Brain microvascular endothelial cell (primary cell): ENCODE measurements around the gene SLIT2.
A peak's percentile ranks its signal among the peaks of the same experiment; 100 is the strongest.

Experiments
- DNase-seq: peaks from one replicate; pipeline ENCODE4 v3.0.0-alpha.2; 2020
- H3K27ac ChIP-seq: fragments of 250-450 bp; sonication (Bioruptor Pico); 2 replicates; pipeline ENCODE4 v1.5.1; 2020; ENCODE audit warnings: mild to moderate bottlenecking, moderate library complexity
- H3K27me3 ChIP-seq: fragments of 250-450 bp; sonication (Bioruptor Pico); replicated peaks from 2 replicates; pipeline ENCODE4 v1.5.1; 2020; ENCODE audit warnings: mild to moderate bottlenecking
- H3K36me3 ChIP-seq: fragments of 250-450 bp; sonication (Bioruptor Pico); replicated peaks from 2 replicates; pipeline ENCODE4 v1.5.1; 2020; ENCODE audit warnings: mild to moderate bottlenecking
- H3K4me3 ChIP-seq: 2 replicates; pipeline ENCODE4 v1.5.1; 2011; ENCODE audit warnings: low read depth, mild to moderate bottlenecking, control low read depth, low read length, moderate library complexity
- in situ Hi-C: cut with HindIII; loops from 2 replicates; pipeline ENCODE4 v1.10.0; 2017; ENCODE audit warnings: low sequenced_read_pairs, low pct_ligation_motif_present
- TF ChIP-seq, protein P1 (sequence below): IDR thresholded peaks from 2 replicates; pipeline ENCODE4 v1.5.1; 2011; ENCODE audit warnings: low read depth, mild to moderate bottlenecking, moderate library complexity, low read length, control low read depth, inconsistent platforms; ENCODE audit errors: missing control alignments

SLIT2 gene

DNA sequence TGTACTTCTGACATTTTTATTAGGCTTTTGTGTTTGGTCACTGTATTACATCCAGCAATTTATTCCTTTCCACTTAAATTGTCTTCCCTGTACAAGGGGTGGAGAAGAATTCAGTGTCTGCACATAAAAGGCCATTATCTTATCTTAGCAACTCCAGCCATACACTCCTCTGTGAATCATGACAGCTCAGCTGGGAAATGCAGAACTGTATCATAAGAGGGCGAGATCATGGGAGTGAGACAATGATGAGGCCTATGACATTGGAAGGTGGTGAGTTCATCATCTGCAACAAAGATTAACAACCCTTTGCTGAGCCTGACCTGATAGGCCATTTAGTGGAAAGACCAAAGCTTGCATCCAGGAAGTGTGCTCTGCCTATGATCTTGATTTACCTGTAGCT is 33.3 kb downstream of the SLIT2 start:
- Histone ChIP-seq H3K27ac (no peak overlapping the region), H3K4me3 (no peak overlapping the region), H3K36me3 (no peaks in the 10 kb centered on the region), H3K27me3 (no peaks in the 10 kb centered on the region)
- DNase-seq = peak; percentile 85
- in situ Hi-C loops = no loop called here
- TF ChIP-seq, protein P1, sequence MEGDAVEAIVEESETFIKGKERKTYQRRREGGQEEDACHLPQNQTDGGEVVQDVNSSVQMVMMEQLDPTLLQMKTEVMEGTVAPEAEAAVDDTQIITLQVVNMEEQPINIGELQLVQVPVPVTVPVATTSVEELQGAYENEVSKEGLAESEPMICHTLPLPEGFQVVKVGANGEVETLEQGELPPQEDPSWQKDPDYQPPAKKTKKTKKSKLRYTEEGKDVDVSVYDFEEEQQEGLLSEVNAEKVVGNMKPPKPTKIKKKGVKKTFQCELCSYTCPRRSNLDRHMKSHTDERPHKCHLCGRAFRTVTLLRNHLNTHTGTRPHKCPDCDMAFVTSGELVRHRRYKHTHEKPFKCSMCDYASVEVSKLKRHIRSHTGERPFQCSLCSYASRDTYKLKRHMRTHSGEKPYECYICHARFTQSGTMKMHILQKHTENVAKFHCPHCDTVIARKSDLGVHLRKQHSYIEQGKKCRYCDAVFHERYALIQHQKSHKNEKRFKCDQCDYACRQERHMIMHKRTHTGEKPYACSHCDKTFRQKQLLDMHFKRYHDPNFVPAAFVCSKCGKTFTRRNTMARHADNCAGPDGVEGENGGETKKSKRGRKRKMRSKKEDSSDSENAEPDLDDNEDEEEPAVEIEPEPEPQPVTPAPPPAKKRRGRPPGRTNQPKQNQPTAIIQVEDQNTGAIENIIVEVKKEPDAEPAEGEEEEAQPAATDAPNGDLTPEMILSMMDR = no peak

DNA sequence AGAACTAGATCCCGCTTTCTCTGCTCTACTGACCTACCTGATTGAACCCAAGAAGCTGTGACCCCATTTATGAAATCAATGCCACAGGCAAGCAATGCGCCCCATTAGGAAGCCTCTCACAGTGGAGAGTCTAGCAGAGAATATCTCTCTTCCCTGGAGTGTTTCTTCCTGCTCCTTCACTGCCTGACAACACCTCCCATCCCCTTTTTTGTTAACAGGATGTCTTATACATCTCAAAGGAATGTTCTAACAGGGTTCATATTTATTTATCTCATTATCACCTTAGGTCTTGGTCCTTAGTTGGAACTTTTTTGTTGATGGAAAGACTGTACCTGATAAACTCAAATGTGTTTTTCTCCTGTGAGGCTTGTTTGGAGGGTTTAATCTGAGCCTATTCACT is 35.5 kb downstream of the SLIT2 start:
- TF ChIP-seq, protein P1 = no peak
- H3K36me3 ChIP-seq = no peaks in the 10 kb centered on the region
- in situ Hi-C loops = no loop called here
- no peak overlapping the region for H3K4me3 ChIP-seq
- no peaks in the 10 kb centered on the region for H3K27me3 ChIP-seq
- H3K27ac ChIP-seq = peak overlapping the region; percentile 31
- DNase-seq = no peak

DNA sequence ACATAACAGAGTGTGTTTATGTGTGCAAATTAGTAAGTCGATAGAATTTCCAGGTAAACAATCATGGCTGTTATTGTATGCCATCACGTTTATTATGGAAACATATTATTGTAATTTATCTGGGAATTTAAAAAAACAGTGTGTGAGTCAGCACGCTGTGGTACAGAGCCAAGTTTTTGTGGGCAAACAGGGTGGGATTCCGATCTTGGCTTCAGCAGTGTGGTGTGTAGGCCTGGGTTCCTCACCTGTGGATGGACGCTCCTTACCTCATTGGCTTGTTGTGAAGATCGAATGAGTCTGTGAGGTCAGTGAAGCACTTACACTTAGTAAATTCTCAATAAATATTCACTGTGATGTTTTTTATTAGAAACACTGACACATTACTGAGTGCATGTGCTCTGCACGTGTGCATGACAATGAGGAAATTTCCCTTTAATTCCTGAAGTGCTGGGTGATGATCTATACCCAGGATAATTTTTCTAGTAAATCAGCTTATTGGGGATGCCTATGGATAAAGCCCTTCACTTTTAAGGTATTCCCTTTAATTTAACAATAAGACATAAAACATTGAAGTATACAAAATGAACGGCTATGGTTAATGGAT is 36.4 kb downstream of the SLIT2 start:
- no peaks in the 10 kb centered on the region for H3K36me3 ChIP-seq
- no peak overlapping the region for H3K27ac ChIP-seq
- H3K27me3 ChIP-seq = no peaks in the 10 kb centered on the region
- peak; percentile 43 for DNase-seq
- TF ChIP-seq, protein P1 = no peak
- H3K4me3 ChIP-seq = no peak overlapping the region
- in situ Hi-C loops = no loop called here

DNA sequence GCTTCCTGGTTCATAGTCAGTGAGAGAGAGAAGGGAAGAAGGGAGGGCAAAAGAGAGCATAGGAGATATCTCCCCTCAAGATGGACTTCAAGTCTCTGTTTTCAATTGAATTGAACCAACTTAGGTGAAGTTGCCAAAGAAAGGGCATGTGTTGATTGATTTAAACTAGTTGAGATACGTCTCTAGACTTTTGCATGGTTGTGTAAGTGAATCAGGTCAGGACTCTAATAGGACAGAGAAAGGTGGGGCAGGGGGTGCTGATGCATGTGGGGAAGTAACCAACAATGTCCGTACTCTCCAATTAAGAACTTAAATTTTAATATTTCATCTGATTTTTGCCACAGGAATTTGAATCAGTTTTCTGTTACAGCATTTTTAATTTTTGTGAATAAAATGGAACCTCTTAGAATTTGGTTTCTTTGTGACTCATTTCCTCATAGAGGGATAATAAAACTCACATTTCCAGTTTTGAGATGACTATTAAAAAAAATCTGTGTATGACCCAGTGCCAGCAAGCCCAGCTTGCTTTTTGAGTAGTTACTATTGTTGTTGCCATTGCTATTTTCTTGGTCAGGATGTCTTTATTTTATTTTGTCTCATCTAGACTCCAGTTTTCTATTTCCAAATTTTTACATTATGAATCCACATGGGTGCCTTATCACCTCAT is 37.3 kb downstream of the SLIT2 start:
- in situ Hi-C loops = no loop called here
- Histone ChIP-seq H3K27me3 (no peaks in the 10 kb centered on the region), H3K27ac (no peak overlapping the region), H3K4me3 (no peak overlapping the region), H3K36me3 (no peaks in the 10 kb centered on the region)
- TF ChIP-seq, protein P1 = no peak
- DNase-seq = no peak

DNA sequence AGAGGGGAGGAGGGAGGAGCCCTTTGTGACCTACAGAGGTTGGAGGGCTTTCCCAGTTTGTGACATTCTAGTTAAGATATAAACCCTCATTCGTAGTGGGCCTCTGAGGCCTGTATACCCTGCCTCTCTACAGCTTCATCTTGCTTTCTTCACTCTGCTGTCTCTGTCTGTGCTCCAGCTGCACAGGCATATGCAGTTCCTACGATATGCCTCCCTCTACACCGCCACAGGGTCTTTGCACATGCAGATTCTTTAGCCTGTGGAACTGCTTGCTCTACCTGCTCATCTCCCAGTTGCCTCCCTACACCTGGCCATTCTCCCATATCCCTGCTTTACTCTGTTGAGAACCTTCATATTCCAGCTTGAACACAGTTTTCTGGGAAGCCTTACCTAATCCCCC is 38.1 kb downstream of the SLIT2 start:
- in situ Hi-C loops = no loop called here
- no peak for DNase-seq
- no peak overlapping the region for H3K27ac ChIP-seq
- no peaks in the 10 kb centered on the region for H3K27me3 ChIP-seq
- TF ChIP-seq, protein P1 = no peak
- no peaks in the 10 kb centered on the region for H3K36me3 ChIP-seq
- no peak overlapping the region for H3K4me3 ChIP-seq

DNA sequence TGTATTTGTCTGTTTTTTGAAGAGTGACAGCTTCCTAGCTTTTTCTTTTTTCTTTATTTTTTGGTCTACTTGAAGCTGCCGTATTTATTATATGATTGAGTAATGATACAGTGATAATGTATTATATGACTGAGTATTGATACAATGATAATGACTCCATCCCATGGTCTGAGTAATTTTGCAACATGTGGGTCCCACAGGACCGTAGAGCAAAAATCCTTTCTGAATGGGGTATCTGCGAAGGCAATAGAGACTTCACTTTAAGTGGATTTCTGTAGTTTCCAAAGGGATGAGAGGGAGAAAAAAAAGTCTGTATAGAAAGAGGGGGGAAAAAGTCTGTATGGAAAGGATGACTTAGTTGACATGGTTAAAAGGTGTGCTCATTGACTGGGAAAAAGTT is 41.0 kb downstream of the SLIT2 start:
- in situ Hi-C loops = no loop called here
- no peak for DNase-seq
- no peaks in the 10 kb centered on the region for H3K36me3 ChIP-seq
- TF ChIP-seq, protein P1 = no peak
- no peak overlapping the region for H3K4me3 ChIP-seq
- no peaks in the 10 kb centered on the region for H3K27me3 ChIP-seq
- H3K27ac ChIP-seq = no peak overlapping the region
